HCT116 (cell line): Measurements from ENCODE around the gene TMEM80. TPM values are rescaled to one million over a fixed set of nuclear protein-coding genes. Genes with fewer than 3 reads are reported as not detected.

Experiments
- ATAC-seq: fragments of 200-7000 bp; cut with Tn5 transposase; 2 replicates; pipeline ENCODE4 v1.9.1; 2020; ENCODE audit warnings: mild to moderate bottlenecking, moderate library complexity
- BruUV-seq: library from RNA; stranded (reverse); fragments of 400-500 nt; replicated peaks from 2 replicates; lab custom pipeline; 2021; lab: Mats Ljungman, UMichigan
- CTCF ChIA-PET: fragments of 300-600 bp; sonication (Branson Sonifier 250); formaldehyde crosslinking; loops from one replicate; lab custom pipeline; 2021; ENCODE audit warnings: antibody characterized with exemption; lab: Charles Lee
- POLR2A ChIA-PET: fragments of 300-600, 350-600 bp; sonication (Branson Sonifier 250); formaldehyde crosslinking; loops from one replicate; lab custom pipeline; 2021; ENCODE audit warnings: antibody characterized with exemption; lab: Charles Lee
- RAD21 ChIA-PET, 2 experiments: fragments of 300-600 bp; sonication (Branson Sonifier 250); formaldehyde crosslinking; loops; one replicate each; lab custom pipeline; 2023; ENCODE audit warnings: low total read pairs in 2 of 2; ENCODE audit not compliant: uncharacterized antibody in 2 of 2, unreplicated experiment in 2 of 2, low non-redundant PET in 1 of 2; lab: Charles Lee
- DNase-seq: peaks from one replicate; pipeline ENCODE4 v3.0.0-alpha.2; 2010; ENCODE audit warnings: low read depth, low spot score
- H2AFZ ChIP-seq: fragments of 200-600 bp; shearing (Covaris generic), sonication (generic); 2 replicates; pipeline ENCODE4 v1.6.1; 2017; ENCODE audit warnings: low read depth, mixed run types, mixed read lengths, antibody characterized with exemption, low read length; ENCODE audit not compliant: poor library complexity, severe bottlenecking
- H3K27ac ChIP-seq: 2 replicates; pipeline ENCODE4 v1.5.1; 2012; ENCODE audit warnings: low read depth, low read length
- H3K27me3 ChIP-seq: fragments of 200-600 bp; sonication (generic); 2 replicates; pipeline ENCODE4 v1.6.1; 2016; ENCODE audit warnings: mixed run types, low read length, mixed read lengths; ENCODE audit not compliant: insufficient read depth
- H3K36me3 ChIP-seq, 2 experiments: fragments of 200-500 bp in 1 of 2; fragments of 200-600 bp in 1 of 2; sonication (Bioruptor generic) in 1 of 2; sonication (generic) in 1 of 2; 2 replicates each; pipeline versions ENCODE4 v1.5.1 to v1.6.1; 2014 to 2016; ENCODE audit warnings: low read length in 2 of 2, inconsistent platforms in 1 of 2, mixed read lengths in 1 of 2, mixed run types in 1 of 2; ENCODE audit not compliant: insufficient read depth in 2 of 2, control insufficient read depth in 1 of 2
- H3K4me1 ChIP-seq, 2 experiments: fragments of 200-600 bp in 1 of 2; sonication (generic) in 1 of 2; 2 replicates each; pipeline versions ENCODE4 v1.5.1 to v1.6.1; 2012 to 2017; ENCODE audit warnings: low read length in 2 of 2, inconsistent platforms in 1 of 2, mild to moderate bottlenecking in 1 of 2, mixed read lengths in 1 of 2, mixed run types in 1 of 2, moderate library complexity in 1 of 2; ENCODE audit not compliant: insufficient read depth in 2 of 2, control insufficient read depth in 1 of 2
- H3K4me2 ChIP-seq: fragments of 200-600 bp; sonication (generic); 2 replicates; pipeline ENCODE4 v1.6.1; 2017; ENCODE audit warnings: mixed run types, low read length, mixed read lengths
- H3K4me3 ChIP-seq, 2 experiments: fragments of 200-600 bp in 1 of 2; sonication (generic) in 1 of 2; replicated peaks in 1 of 2; 2 replicates each; pipeline ENCODE4 v1.5.1; 2011 to 2016; ENCODE audit warnings: low read length in 2 of 2, control low read depth in 1 of 2, low read depth in 1 of 2, mild to moderate bottlenecking in 1 of 2, mixed read lengths in 1 of 2, mixed run types in 1 of 2
- H3K79me2 ChIP-seq: fragments of 200-600 bp; sonication (generic); 2 replicates; pipeline ENCODE4 v1.6.1; 2017; ENCODE audit warnings: mild to moderate bottlenecking, mixed run types, low read length, moderate library complexity, mixed read lengths; ENCODE audit not compliant: insufficient read depth
- H3K9ac ChIP-seq: fragments of 200-600 bp; sonication (generic); 2 replicates; pipeline ENCODE4 v1.6.1; 2016; ENCODE audit warnings: low read length, mixed read lengths
- H3K9me2 ChIP-seq: fragments of 200-600 bp; sonication (generic), shearing (Covaris generic); 2 replicates; pipeline ENCODE4 v1.6.1; 2017; ENCODE audit warnings: mixed run types, mild to moderate bottlenecking, moderate library complexity; ENCODE audit not compliant: insufficient read depth
- H3K9me3 ChIP-seq, 2 experiments: fragments of 200-500 bp in 1 of 2; fragments of 200-600 bp in 1 of 2; sonication (Bioruptor generic) in 1 of 2; sonication (generic) in 1 of 2; 2 replicates each; pipeline ENCODE4 v1.6.1; 2014 to 2017; ENCODE audit warnings: low read length in 2 of 2, mixed read lengths in 2 of 2, inconsistent platforms in 1 of 2, low read depth in 1 of 2, mild to moderate bottlenecking in 1 of 2, mixed run types in 1 of 2, moderate library complexity in 1 of 2; ENCODE audit not compliant: control insufficient read depth in 1 of 2, insufficient read depth in 1 of 2
- H4K20me1 ChIP-seq: fragments of 200-600 bp; sonication (generic), shearing (Covaris generic); 2 replicates; pipeline ENCODE4 v1.6.1; 2017; ENCODE audit warnings: mixed run types, mild to moderate bottlenecking, moderate library complexity; ENCODE audit not compliant: insufficient read depth
- CBX3 ChIP-seq: IDR thresholded peaks from 2 replicates; pipeline ENCODE4 v1.6.1; 2012; ENCODE audit warnings: low read depth
- EZH2phosphoT487 ChIP-seq: fragments of 200-600 bp; IDR thresholded peaks from 2 replicates; pipeline ENCODE4 v1.6.1; 2018; ENCODE audit warnings: antibody characterized with exemption, borderline replicate concordance
- POLR2AphosphoS5 ChIP-seq: IDR thresholded peaks from 2 replicates; pipeline ENCODE4 v1.6.1; 2011; ENCODE audit warnings: mild to moderate bottlenecking, low read depth, low read length, moderate library complexity
- RAD21 ChIP-seq: IDR thresholded peaks from 2 replicates; pipeline ENCODE4 v1.6.1; 2012; ENCODE audit warnings: low read depth, mild to moderate bottlenecking
- SIN3A ChIP-seq: IDR thresholded peaks from 2 replicates; pipeline ENCODE4 v1.6.1; 2012; ENCODE audit warnings: low read depth
- TCF7L2 ChIP-seq: IDR thresholded peaks from 2 replicates; pipeline ENCODE4 v1.7.0; 2011; ENCODE audit warnings: borderline replicate concordance, inconsistent platforms; ENCODE audit not compliant: insufficient read depth, insufficient read length; ENCODE audit errors: extremely low read depth
- intact Hi-C: fragments of 100-400 bp; cut with micrococcal nuclease; formaldehyde crosslinking; loops from 2 replicates; pipeline ENCODE4 v1.10.0; 2022
- total RNA-seq: library from RNA; stranded (reverse); gene quantifications from one replicate; pipeline ENCODE4 v1.2.1, GENCODE V29; 2021; ENCODE audit not compliant: unreplicated experiment
- TF ChIP-seq, protein P1 (sequence below): IDR thresholded peaks from 2 replicates; pipeline ENCODE4 v1.6.1; 2012; ENCODE audit warnings: low read depth
- TF ChIP-seq, protein P2 (sequence below): IDR thresholded peaks from 2 replicates; pipeline ENCODE4 v1.6.1; 2012
- TF ChIP-seq, protein P3 (sequence below): IDR thresholded peaks from 2 replicates; pipeline ENCODE4 v1.6.1; 2012
- TF ChIP-seq, protein P4 (sequence below): IDR thresholded peaks from 2 replicates; pipeline ENCODE4 v1.6.1; 2011; ENCODE audit warnings: mild to moderate bottlenecking, low read length, moderate library complexity; ENCODE audit not compliant: insufficient replicate concordance; ENCODE audit errors: extremely low read depth

The TMEM80 gene
- total RNA-seq, 1 experiment from 2014 or later: 18.4 TPM

DNA sequence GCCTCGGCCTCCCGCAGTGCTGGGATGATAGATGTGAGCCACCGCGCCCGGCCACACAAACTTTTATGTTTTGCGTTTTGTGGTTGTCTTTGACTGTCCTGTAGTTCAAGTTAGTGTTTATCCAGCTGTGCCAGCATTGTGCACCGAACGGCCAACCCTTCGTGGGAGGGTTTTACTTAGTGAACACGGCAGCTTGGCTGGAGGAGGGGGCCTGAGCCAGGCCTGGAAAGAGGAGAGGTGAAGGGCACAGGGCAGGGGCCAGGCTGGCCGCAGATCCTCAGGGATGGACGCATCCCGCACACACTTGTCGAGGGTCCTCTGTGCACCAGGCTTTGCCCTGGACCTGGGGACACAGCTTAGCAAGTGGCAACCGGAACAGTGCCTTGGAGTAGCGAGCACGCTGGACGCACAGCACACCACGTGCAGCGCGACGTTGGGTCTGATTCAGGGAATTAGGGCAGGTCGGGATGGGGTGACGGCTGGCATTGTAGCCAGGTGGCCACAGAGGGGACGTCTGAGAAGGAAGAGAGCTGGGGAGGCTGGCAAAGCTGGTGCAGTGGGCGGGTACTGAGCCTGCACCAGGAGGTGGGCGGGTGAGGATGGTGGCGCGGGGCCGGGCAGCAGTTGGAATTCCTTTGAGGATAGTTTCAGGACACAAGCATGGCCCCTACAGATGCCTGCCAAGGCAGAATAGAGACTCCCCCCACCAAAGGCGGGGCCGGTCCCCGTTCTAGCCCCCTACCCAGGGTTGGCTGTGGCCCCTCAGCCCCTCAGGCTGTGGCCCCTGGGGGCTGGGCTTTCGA lies 23.8 kb downstream of the TMEM80 start:
- Histone ChIP-seq H2AFZ (no peak overlapping the region), H4K20me1 (no peaks in the 10 kb centered on the region), H3K79me2 (peaks cover 8% of the 10 kb centered on the region; the same call in 1 of the 2 replicates), H3K9me2 (no peaks in the 10 kb centered on the region), H3K4me2 (no peak overlapping the region), H3K9ac (no peak overlapping the region), H3K27me3 (no peaks in the 10 kb centered on the region), H3K27ac (no peak overlapping the region), H3K4me1 (peaks cover 0 to 12% of the 10 kb centered on the region in 2 experiments; a peak in 2 of 4 replicates), H3K36me3 (peaks cover 3 to 8% of the 10 kb centered on the region in 2 experiments; a peak in 2 of 4 replicates), H3K4me3 (no peak overlapping the region), H3K9me3 (no peaks in the 10 kb centered on the region)
- DNase-seq (no peak), ATAC-seq (no peak)
- ChIA-PET RAD21 (no interaction called here), POLR2A (interaction anchor here (0.7 kb wide), 1 partner anchor 55 kb away, joined by 3 read pairs; no protein-coding TSS in a partner anchor), CTCF (interaction anchor here (1.3 kb wide), 1 partner anchor 24 kb away, joined by 5 read pairs; the partner anchor contains the start of genes DEAF1 and TMEM80)
- TF ChIP-seq CBX3: no peak
- no TSS peak for BruUV-seq
- intact Hi-C loops: no loop called here

DNA sequence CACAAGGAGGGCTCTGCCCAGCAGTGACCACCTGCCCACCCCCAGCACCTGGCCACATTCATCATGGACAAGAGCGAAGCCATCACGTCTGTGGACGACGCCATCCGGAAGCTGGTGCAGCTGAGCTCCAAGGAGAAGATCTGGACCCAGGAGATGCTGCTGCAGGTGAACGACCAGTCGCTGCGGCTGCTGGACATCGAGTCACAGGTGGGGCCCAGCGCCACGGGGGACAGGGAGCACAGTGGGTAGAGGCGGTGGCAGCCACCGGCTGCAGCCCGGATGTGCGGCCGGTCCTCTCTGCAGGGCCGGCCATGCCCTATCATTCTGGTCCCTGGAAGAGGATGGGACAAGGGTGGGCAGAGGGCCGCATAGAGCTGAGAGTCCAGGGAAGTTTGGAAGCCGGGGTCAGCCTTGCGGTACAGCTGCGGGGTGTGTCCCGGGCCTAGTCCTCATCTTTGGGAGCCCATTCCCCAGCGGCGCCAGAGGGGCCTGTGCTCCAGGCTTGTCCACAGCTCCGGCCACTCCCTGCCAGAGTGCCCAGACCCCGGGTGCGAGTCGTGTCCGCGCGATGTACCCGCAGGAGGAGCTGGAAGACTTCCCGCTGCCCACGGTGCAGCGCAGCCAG lies 24.5 kb downstream of the TMEM80 start:
- no peak overlapping the region for H3K27ac ChIP-seq
- no peak for ATAC-seq
- H3K9me2 ChIP-seq: no peaks in the 10 kb centered on the region
- RAD21 ChIA-PET: no interaction called here
- intact Hi-C loops: no loop called here
- TF ChIP-seq EZH2phosphoT487: no peak
- TF ChIP-seq RAD21: no peak
- TF ChIP-seq SIN3A: no peak
- no peak for TF ChIP-seq POLR2AphosphoS5
- no peak for TF ChIP-seq TCF7L2
- TF ChIP-seq, protein P1, sequence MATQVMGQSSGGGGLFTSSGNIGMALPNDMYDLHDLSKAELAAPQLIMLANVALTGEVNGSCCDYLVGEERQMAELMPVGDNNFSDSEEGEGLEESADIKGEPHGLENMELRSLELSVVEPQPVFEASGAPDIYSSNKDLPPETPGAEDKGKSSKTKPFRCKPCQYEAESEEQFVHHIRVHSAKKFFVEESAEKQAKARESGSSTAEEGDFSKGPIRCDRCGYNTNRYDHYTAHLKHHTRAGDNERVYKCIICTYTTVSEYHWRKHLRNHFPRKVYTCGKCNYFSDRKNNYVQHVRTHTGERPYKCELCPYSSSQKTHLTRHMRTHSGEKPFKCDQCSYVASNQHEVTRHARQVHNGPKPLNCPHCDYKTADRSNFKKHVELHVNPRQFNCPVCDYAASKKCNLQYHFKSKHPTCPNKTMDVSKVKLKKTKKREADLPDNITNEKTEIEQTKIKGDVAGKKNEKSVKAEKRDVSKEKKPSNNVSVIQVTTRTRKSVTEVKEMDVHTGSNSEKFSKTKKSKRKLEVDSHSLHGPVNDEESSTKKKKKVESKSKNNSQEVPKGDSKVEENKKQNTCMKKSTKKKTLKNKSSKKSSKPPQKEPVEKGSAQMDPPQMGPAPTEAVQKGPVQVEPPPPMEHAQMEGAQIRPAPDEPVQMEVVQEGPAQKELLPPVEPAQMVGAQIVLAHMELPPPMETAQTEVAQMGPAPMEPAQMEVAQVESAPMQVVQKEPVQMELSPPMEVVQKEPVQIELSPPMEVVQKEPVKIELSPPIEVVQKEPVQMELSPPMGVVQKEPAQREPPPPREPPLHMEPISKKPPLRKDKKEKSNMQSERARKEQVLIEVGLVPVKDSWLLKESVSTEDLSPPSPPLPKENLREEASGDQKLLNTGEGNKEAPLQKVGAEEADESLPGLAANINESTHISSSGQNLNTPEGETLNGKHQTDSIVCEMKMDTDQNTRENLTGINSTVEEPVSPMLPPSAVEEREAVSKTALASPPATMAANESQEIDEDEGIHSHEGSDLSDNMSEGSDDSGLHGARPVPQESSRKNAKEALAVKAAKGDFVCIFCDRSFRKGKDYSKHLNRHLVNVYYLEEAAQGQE: no peak
- TF ChIP-seq, protein P2, sequence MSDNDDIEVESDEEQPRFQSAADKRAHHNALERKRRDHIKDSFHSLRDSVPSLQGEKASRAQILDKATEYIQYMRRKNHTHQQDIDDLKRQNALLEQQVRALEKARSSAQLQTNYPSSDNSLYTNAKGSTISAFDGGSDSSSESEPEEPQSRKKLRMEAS: no peak
- TF ChIP-seq, protein P3, sequence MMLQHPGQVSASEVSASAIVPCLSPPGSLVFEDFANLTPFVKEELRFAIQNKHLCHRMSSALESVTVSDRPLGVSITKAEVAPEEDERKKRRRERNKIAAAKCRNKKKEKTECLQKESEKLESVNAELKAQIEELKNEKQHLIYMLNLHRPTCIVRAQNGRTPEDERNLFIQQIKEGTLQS: no peak
- TF ChIP-seq, protein P4, sequence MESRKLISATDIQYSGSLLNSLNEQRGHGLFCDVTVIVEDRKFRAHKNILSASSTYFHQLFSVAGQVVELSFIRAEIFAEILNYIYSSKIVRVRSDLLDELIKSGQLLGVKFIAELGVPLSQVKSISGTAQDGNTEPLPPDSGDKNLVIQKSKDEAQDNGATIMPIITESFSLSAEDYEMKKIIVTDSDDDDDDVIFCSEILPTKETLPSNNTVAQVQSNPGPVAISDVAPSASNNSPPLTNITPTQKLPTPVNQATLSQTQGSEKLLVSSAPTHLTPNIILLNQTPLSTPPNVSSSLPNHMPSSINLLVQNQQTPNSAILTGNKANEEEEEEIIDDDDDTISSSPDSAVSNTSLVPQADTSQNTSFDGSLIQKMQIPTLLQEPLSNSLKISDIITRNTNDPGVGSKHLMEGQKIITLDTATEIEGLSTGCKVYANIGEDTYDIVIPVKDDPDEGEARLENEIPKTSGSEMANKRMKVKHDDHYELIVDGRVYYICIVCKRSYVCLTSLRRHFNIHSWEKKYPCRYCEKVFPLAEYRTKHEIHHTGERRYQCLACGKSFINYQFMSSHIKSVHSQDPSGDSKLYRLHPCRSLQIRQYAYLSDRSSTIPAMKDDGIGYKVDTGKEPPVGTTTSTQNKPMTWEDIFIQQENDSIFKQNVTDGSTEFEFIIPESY: no peak
- H4K20me1 ChIP-seq: no peaks in the 10 kb centered on the region
- H3K4me3 ChIP-seq: no peak overlapping the region
- peaks cover 8% of the 10 kb centered on the region; the same call in 1 of the 2 replicates for H3K79me2 ChIP-seq
- no peaks in the 10 kb centered on the region for H3K9me3 ChIP-seq
- no peak overlapping the region for H2AFZ ChIP-seq
- no peak overlapping the region for H3K9ac ChIP-seq
- no peak for DNase-seq
- CTCF ChIA-PET: interaction anchor here (1.3 kb wide), 2 partner anchors 13 to 25 kb away, joined by 4 to 5 read pairs; partner anchors contain the start of genes DEAF1 and TMEM80
- no TSS peak for BruUV-seq
- peaks cover 0 to 11% of the 10 kb centered on the region in 2 experiments; a peak in 2 of 4 replicates for H3K4me1 ChIP-seq
- H3K27me3 ChIP-seq: no peaks in the 10 kb centered on the region
- peak overlapping the region; percentile 39; the same call in 1 of the 2 replicates for H3K4me2 ChIP-seq
- peaks cover 3 to 11% of the 10 kb centered on the region in 2 experiments; a peak in 2 of 4 replicates for H3K36me3 ChIP-seq
- POLR2A ChIA-PET: no interaction called here
